HEK293 (cell line): ENCODE results near the gene PXYLP1.

ENCODE experiments used
- ZFP41 ChIP-seq: fragments of 450-650 bp; formaldehyde crosslinking; IDR thresholded peaks from 2 replicates; pipeline ENCODE4 v1.5.1; 2016; ENCODE audit warnings: missing biosample characterization, missing genetic modification characterization, borderline replicate concordance
- ZNF184 ChIP-seq: fragments of 450-650 bp; IDR thresholded peaks from 2 replicates; pipeline ENCODE4 v1.5.1; 2018; ENCODE audit warnings: missing biosample characterization, mild to moderate bottlenecking, missing genetic modification characterization
- ZNF24 ChIP-seq: fragments of 450-650 bp; formaldehyde crosslinking; IDR thresholded peaks from 2 replicates; pipeline ENCODE4 v1.5.1; 2016; ENCODE audit warnings: missing biosample characterization, missing genetic modification characterization
- TF ChIP-seq, protein P1 (sequence below): fragments of 450-650 bp; formaldehyde crosslinking; IDR thresholded peaks from 2 replicates; pipeline ENCODE4 v1.5.1; 2016; ENCODE audit warnings: missing biosample characterization, missing genetic modification characterization, low read depth
- TF ChIP-seq, protein P2 (sequence below): fragments of 450-650 bp; formaldehyde crosslinking; IDR thresholded peaks from 2 replicates; pipeline ENCODE4 v1.5.1; 2016; ENCODE audit warnings: missing biosample characterization, missing genetic modification characterization
- TF ChIP-seq, protein P3 (sequence below): fragments of 450-650 bp; formaldehyde crosslinking; IDR thresholded peaks from 2 replicates; pipeline ENCODE4 v1.5.1; 2016; ENCODE audit warnings: missing biosample characterization, missing genetic modification characterization

DNA sequence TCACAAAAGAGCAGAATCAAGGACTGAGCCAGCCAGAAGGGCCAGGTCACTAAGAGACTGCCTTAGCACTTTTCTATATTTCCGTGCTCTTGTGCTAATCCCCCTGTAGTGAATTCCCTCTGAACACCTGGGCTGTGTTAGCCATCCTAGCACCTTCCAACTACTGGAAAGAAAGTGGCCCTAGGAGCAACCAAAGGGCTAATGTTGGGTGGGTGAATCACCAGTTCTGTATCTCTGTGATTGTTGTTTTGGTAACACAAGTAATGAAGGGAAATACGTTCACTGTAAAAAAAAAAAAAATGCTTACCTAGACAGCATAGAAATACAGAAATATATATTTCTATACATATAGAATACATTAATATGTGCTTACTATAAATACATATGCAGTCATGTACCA, 43.9 kb downstream of the PXYLP1 start:
- TF ChIP-seq, protein P1, sequence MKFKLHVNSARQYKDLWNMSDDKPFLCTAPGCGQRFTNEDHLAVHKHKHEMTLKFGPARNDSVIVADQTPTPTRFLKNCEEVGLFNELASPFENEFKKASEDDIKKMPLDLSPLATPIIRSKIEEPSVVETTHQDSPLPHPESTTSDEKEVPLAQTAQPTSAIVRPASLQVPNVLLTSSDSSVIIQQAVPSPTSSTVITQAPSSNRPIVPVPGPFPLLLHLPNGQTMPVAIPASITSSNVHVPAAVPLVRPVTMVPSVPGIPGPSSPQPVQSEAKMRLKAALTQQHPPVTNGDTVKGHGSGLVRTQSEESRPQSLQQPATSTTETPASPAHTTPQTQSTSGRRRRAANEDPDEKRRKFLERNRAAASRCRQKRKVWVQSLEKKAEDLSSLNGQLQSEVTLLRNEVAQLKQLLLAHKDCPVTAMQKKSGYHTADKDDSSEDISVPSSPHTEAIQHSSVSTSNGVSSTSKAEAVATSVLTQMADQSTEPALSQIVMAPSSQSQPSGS (tag by site-specific recombination): no peak
- TF ChIP-seq, protein P2, sequence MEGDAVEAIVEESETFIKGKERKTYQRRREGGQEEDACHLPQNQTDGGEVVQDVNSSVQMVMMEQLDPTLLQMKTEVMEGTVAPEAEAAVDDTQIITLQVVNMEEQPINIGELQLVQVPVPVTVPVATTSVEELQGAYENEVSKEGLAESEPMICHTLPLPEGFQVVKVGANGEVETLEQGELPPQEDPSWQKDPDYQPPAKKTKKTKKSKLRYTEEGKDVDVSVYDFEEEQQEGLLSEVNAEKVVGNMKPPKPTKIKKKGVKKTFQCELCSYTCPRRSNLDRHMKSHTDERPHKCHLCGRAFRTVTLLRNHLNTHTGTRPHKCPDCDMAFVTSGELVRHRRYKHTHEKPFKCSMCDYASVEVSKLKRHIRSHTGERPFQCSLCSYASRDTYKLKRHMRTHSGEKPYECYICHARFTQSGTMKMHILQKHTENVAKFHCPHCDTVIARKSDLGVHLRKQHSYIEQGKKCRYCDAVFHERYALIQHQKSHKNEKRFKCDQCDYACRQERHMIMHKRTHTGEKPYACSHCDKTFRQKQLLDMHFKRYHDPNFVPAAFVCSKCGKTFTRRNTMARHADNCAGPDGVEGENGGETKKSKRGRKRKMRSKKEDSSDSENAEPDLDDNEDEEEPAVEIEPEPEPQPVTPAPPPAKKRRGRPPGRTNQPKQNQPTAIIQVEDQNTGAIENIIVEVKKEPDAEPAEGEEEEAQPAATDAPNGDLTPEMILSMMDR (tag by site-specific recombination): no peak
- TF ChIP-seq, protein P3, sequence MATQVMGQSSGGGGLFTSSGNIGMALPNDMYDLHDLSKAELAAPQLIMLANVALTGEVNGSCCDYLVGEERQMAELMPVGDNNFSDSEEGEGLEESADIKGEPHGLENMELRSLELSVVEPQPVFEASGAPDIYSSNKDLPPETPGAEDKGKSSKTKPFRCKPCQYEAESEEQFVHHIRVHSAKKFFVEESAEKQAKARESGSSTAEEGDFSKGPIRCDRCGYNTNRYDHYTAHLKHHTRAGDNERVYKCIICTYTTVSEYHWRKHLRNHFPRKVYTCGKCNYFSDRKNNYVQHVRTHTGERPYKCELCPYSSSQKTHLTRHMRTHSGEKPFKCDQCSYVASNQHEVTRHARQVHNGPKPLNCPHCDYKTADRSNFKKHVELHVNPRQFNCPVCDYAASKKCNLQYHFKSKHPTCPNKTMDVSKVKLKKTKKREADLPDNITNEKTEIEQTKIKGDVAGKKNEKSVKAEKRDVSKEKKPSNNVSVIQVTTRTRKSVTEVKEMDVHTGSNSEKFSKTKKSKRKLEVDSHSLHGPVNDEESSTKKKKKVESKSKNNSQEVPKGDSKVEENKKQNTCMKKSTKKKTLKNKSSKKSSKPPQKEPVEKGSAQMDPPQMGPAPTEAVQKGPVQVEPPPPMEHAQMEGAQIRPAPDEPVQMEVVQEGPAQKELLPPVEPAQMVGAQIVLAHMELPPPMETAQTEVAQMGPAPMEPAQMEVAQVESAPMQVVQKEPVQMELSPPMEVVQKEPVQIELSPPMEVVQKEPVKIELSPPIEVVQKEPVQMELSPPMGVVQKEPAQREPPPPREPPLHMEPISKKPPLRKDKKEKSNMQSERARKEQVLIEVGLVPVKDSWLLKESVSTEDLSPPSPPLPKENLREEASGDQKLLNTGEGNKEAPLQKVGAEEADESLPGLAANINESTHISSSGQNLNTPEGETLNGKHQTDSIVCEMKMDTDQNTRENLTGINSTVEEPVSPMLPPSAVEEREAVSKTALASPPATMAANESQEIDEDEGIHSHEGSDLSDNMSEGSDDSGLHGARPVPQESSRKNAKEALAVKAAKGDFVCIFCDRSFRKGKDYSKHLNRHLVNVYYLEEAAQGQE (tag by site-specific recombination): no peak
- TF ChIP-seq ZFP41: no peak
- TF ChIP-seq ZNF24 (tag by site-specific recombination): no peak
- no peak for TF ChIP-seq ZNF184 (tag by site-specific recombination)
